KBM-7 (cell line): ENCODE data around the gene C2orf72.
"Not testable (repeated sequence)": the region's sequence is repeated elsewhere in the genome, so short reads cannot be mapped to it uniquely, and the experiment has no call there.

Experiments used
- DNase-seq: peaks from one replicate; pipeline ENCODE4 v3.0.0-alpha.2; 2015
- in situ Hi-C: fragments of 300-500 bp; cut with MboI; formaldehyde crosslinking; loops from 2 replicates; pipeline ENCODE4 v1.14.3; 2020; ENCODE audit warnings: low sequenced_read_pairs, low pct_unique_long_range_greater_than_20kb, mixed read lengths

C2orf72 gene

DNA sequence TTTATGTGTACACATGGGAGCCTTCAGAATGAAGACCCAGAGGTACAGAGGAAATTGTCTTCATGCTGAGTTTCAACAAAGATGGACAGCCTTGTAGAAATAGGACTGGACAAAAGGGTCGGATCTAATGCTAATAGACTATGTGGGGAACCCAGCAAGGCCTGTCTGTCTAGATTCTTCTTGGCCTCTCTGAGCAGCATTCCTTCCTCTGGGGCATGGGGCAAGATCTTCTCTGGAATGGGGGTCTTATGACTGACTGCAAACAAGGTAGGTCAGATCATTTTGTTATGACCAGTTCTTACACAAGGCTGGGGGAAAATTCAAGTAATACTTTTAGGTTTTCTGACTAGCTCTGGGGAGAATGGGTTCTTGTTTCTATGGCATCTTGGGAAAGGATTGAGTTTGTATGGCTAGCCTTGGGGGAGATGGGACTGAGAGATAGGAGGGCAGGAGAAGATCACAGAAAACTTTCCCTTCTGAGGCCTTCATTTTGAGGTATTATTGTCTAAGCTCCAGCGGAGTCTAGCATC lies 27.1 kb upstream of the C2orf72 start:
- in situ Hi-C loops = no loop called here
- DNase-seq = no peak

DNA sequence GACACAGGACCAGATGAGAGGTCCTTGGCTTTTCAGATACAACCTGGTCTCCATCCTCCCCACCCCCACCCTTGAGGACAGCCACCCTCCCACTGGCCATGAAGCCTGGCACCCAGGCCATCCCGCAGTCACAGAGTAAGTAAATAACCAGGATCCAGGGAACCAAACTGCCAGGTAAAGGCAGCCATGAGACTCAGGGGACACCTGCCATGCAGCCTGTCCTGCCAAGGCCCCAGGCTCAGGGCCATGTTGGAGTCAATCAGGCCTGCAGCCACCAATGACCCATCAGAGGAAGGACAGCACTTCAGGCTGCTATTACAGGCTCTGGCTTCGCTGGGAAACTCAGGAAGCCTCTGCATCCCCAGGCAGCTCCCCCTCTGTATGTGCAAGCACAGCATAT lies 25.8 kb upstream of the C2orf72 start:
- in situ Hi-C loops = no loop called here
- no peak for DNase-seq

DNA sequence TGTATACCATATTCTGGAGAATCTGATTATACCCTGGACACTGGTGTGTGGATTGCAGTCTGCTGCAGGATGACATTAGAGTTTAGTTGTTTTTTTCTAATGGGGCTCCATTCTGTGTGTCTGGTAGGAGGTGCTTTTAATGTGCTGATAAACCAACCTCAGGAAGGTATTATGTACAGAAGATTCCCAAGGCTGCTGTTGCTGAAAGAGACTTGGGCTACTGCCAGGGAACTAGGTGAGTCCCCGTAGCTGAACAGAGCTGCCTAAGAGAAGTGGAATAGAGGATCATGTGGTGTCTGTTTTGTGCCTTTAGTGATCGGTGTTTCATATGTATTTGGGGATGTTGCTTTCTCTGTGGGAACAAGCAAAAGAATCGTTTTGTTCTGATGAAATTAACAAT lies 24.9 kb upstream of the C2orf72 start:
- in situ Hi-C loops = no loop called here
- no peak for DNase-seq

DNA sequence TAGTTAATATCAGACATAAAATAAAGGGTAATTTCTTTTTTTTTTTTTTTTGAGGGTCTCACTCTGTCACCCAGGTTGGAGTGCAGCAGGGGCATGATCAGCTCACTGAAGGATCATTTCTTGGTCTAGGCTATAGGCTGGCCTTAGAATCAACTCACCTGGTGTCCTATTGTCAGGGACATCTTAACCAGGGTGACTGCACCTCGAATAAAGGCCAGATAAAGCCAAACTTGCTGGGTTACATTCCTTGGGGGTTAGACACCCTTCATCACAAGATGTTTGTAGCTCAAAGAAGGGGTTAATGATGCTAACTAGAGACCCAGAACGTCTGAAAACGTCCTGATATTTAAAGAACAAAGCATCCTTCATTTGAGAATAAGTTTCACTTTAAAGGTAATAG lies 23.5 kb upstream of the C2orf72 start:
- in situ Hi-C loops = no loop called here
- DNase-seq = no peak

DNA sequence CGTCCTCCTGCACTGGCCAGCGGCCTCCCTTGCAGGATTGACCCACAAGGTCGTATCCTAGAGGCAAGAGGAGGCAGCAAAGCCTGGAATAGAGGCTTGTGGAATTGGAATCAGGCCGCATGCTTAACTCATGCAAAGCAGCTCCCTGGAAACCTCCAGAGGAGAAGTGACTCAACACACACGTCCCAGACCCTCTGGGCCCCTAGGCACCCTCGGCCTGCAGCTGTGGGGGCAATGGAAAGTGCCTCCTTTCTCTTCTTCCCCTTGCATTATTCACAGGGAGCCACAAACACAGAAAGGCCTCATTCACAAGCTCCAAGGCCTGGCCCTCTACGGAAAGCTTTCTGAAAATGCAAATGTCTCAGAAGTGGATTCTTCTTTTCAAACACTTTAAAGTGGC lies 21.8 kb upstream of the C2orf72 start:
- in situ Hi-C loops = no loop called here

DNA sequence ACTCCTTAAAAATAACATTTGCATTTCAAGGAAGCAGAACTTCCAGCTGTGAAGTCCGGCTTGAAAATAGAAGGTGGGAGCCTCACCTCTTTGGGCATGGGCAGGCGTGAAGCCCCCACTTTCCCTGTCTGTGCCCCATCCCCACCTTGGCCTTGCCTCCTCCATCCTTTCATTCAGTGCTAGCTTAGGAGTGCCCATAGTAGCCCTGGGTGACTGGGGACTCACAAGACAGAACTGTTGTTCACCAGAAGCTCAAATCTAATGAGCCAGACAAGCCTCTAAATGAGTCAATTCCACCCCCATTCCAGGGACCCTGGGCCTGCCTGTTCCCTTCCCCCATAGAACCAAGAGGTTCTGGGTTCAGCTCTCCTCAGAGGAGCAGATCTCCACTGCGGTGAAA lies 21.4 kb upstream of the C2orf72 start:
- DNase-seq = no peak
- in situ Hi-C loops = no loop called here

More for the DNA sequence above, 21.8 kb upstream of the C2orf72 start:
- DNase-seq = no peak

DNA sequence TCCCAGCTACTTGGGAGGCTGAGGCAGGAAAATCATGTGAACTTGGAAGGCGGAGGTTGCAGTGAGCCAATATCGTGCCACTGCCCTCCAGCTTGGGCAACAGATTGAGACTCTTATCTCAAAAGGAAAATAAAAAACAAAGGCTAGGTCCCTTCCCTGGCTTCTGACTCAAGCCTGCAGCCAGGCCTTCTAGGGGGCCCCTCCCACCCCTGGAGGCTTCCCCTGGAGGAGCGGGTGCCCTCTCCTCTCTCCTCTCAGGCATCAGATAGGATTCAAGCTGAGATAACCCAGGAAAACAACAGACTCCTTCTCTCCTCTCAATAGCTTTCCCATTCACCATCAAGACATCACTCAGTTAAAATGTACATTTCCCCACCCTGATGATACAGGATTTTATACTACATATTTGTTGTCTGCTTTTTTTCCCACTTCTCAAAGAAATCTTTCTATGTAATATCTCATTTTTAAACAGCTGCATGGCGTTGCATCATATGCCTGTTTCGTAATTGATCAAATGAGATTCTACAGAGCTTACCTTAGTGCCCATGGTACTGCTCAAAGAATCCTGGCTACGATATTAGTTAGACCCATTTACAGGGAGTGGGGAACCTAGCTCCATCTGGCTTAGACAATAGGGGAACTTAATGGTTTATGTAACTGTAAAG lies 20.6 kb upstream of the C2orf72 start:
- in situ Hi-C loops = no loop called here
- no peak for DNase-seq

DNA sequence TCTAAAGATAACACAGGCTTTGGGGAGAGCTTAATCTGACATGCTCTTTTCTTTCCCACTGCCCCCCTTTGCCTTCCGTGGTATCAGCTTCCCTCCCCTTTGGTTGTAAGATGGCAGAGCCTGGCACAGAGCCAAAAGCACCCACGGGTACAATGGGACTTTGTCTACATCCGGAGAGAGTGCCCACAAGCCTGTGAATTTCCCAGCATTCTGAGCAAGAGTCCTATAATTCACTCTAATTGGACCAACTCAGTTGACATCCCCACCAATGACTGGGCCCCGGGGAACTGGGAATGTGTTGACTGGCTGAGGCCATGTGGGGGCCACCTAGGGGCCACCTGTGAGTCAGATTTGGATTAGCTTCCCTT lies 20.1 kb upstream of the C2orf72 start:
- in situ Hi-C loops = no loop called here
- no peak for DNase-seq

DNA sequence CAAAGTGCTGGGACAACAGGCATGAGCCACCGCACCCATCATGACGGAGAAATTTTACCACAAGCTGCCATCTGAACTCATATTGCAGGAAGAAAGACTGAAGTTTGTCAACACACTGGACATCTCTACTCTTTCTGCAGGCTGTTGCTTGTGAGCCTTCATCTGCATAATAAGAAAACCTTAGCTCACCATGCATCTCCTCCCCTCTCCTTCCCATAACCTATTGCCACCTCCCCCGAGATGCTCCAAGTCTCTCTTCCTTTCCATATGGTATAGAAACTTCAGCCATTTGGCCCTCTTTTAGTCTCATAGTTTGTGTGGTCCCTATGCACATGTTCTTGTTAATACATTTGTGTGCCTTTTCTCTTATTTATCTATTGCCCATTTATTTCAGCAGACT lies 19.1 kb upstream of the C2orf72 start:
- DNase-seq = no peak
- in situ Hi-C loops = no loop called here

DNA sequence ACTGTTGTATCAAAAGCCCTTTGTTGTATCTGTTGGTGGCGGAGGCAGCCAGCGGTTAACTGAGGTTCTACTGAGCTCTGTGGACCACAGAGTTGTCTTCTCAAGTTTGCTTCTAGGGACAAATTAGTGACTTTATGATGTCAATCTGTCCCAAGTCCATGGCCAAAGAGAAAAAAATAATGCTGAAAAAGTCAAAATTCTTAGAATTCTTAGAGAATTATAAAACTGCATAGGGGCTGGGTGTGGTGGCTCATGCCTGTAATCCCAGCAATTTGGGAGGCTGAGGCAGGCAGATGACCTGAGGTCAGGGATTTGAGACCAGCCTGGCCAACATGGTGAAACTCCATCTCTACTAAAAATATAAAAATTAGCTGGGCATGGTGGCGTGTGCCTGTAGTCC lies 12.3 kb upstream of the C2orf72 start:
- in situ Hi-C loops, DNase-seq: not testable (repeated sequence)

DNA sequence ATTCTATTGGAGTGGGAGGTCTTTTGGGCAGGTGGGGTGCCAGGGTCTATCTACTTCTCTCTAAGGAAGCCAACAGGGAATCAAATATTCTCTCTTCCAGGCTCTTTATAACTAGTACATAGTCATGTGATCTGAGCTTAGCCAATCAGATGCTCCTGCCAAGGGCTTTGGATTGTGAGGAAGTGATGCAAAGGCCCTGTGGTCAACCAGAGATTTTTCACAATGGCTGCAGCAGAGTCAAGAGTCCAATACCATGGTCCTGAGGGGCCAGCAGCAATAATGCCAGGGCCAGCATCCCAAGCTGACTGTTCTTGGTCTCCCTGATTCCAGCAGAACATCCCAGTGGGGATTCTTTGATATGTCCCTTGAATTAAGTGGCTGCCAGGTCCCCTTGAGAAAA lies 8.4 kb upstream of the C2orf72 start:
- in situ Hi-C loops = no loop called here
- no peak for DNase-seq

DNA sequence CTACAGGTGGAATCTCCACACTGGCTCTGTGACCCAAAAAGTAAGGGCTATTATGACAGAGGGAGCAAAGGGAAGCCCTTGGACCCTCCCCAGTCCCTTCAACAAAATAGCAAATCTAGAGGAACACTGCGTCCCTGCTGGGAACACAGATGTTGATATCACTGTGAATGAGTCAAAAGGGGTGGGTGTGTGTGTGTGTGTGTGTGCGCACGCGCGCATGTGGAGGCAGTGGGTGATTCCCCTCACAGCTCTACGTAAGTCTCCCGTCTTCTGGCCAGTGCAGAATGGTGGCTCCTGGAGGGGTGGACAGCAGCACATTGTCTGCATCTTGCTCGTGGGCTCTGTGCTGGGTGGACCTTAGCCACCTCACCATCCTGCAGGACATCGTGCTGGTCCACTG lies 7.8 kb upstream of the C2orf72 start:
- no peak for DNase-seq

DNA sequence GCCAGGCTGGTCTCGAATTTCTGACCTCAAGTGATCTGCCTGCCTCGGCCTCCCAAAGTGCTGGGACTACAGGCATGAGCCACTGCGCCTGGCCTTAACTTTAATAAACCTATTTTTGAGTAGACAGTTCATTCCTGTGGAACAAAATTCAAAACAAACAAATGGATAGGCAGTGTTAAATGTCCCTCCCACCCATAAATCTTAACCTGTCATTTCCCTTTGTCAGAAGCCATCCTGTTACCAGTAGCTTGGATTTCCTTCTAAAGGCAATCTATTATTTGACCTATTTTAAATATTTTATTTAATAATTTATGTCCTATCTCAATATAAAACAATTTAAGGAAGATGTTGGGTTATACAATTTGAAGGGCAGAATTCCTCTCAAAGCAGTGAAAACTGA lies 6.6 kb upstream of the C2orf72 start:
- no peak for DNase-seq
- in situ Hi-C loops = no loop called here

More for the DNA sequence above, 7.8 kb upstream of the C2orf72 start:
- in situ Hi-C loops = no loop called here

DNA sequence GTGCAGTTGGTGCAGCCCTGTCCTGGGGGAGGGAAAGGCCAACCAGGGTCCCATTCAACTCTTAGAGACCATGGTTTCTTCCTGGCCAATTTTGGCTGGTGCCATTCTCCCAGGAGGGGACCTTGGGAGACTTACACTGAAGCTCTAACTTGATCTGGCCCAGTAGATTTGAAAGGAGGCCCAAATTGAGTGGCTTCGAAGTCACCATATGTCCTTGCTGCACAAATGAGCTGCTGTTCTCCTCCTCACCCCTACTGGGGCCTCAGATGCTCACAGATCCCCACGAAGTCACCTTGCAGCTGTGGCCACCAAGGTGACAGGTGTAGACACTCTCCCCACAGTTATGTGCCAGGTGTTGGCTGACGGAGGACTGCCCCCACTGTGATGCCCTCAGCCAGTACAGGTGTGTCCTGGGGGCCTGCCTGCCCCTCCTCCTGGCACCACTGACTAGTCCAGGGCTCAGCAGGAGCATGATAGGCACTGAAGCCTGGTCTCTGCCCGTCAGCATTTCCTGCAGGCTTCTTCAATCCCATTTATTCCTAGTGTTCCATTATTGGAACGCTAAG lies 4.7 kb upstream of the C2orf72 start:
- in situ Hi-C loops = no loop called here
- no peak for DNase-seq

DNA sequence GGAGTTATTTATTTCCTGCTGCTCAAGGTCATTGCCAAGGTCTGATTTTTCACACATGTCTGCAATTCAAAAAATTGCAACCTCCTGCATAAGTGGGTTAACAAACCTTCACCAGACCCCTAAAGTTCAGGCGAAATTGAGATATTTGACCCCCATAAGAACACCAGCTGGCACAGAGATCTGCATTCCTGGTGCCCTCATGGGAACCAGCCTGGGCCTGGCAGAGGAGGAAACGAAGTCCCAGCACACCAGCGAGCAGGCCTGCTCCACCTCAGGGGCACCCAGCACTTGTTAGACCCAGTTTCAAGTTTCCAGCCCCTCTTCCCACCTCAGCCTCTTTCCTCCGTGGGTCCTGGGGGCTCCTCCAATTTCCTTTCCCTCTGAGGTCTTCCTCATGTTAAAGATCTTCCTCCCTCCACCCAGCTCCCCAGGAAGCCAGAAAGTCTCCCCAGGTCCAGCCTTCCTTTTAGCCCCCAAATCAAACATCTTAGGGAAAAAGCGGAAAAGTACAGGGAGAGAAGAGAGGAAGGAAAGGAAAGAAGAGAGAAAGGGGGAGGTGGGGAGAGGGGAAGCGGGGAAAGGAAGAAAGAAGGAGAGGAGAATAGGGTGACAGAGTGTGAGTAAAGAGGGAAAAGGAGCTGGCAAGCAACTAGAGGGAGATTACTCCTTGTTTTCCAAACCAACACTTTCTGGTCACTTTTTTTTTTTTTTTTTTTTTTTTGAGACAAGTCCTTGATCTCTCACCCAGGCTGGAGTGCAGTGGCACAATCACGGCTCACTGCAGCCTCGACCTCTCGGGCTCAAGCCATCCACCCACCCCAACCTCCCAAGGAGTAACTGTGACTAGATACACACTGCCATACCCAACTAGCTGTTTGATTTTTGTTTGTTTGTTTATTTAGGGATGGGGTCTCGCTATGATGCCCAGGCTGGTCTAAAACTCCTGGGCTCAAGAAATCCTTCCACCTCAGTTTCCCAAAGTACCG lies 3.9 kb upstream of the C2orf72 start:
- in situ Hi-C loops = no loop called here
- DNase-seq = no peak

DNA sequence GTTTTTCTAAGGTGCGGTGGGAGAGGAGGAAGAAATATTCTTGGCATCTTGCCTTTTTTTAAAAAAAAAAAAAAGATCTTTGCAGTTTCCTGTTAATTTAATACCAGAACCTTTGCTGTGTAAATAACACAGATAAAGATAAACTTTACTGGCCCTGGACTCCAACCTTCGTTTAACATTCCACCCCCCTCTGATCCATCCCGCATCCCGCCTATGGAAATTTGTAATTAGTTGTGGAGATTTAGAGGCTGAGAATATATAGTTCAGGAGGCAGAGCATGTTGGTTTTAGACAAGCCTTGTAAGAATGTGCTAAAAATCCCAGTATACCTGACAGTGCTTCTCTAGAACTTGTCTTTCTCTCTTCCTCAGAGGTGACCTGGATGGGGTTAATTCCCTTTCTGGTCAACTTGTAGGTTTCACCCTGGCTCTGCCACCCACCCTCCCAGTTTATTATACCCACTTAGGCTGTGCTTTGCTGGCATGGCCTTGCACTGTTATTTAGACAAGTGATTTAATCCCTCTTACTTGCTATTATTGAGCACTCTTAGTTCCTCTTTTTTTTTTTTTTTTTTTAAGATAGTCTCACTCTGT lies 2.9 kb upstream of the C2orf72 start:
- peak; percentile 73 for DNase-seq
- in situ Hi-C loops = no loop called here

DNA sequence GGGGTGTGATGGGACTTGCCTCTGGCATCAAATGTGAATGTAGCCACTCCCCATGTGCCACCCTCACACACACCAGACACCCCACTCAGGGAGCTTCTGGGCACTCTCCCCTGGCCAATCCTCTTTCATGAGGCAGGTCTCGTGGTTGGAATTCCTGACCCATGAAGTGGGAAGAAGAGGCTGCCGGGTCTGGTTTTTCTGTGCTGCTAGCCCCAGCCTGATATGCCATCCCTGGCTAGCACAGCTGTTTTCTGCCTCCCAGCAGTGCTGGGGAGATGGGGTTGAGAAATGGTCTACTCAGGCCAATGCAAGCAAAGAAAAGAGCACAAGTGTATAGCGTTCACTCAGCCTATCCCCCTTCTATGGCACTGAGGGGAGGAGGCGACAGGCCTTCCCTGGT lies 1.2 kb upstream of the C2orf72 start:
- no peak for DNase-seq
- in situ Hi-C loops = no loop called here

DNA sequence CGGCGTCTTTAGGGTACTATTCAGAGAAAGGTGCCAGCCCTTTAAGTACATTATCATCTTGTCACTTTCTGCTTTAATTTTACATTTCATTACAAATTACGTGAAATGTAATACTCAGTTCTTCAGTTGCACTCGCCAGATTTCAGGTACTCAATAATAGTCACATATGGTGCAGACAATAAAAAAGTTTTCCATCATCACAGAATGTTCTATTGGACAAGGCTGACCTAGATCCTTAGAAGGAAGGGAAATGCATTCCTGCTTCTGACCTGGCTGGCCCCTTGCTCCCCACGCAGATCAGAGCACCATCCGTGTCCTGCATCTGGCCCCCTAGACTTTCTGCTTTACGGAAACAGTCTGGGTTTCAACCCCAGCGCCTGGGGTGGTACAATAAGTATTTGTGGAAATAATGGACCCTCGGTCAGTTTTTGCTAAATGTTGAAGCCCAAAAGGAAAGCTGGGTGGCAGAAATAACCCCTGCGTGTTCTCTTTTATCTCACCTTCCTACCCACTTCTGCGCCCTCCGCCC lies 681 bp upstream of the C2orf72 start:
- in situ Hi-C loops = no loop called here
- no peak for DNase-seq

DNA sequence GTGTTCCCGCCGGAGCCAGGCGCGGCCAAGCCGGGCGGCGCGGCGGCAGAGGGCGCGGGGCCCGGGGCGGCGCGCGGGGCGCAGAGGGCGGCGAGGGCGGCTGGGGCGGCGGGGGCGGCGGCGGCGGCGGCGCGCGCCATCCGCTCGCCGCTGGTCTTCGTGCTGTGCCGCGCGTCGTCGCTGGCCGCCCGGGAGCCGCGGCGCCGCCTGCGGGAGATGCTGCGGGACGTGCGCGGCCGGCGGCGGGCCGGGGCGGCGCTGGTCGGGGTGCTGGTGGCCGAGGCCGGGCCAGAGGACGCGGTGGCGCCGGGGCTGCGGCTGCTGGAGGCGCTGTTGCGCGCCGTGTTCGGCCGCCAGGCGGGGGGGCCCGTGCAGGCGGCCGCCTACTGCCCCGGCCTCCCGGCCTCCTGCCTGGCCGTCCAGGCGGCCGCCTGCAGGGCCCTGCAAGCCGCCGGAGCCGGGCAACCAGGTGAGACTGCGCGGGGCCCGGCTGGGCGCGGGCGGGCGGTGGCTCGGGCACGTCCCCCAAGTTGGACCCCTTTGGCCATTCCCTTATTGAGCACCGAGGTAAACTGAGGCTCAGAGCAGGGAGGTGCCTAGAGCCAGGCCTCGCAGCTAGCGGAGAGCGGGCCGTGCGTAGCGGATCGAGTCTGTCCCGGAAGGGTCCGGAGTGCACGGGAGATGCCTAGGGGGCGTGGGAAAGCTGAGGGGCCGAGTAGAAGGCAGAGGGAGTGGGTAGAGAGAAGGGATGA lies 584 bp downstream of the C2orf72 start:
- in situ Hi-C loops = no loop called here
- DNase-seq = no peak
